Osteoblast (primary cell): ENCODE measurements around the gene FLCN. TPM values are rescaled to one million over a fixed set of nuclear protein-coding genes. Genes with fewer than 3 reads are reported as not detected.
"Not testable (repeated sequence)": the region's sequence is repeated elsewhere in the genome, so short reads cannot be mapped to it uniquely, and the experiment has no call there.

Source experiments
- DNase-seq: peaks from one replicate; pipeline ENCODE4 v3.0.0; 2011; ENCODE audit warnings: low spot score, mixed read lengths; ENCODE audit not compliant: insufficient read length; ENCODE audit errors: missing footprints
- H2AFZ ChIP-seq: 2 replicates; pipeline ENCODE4 v1.6.0; 2011; ENCODE audit warnings: mild to moderate bottlenecking, low read length
- H3K27ac ChIP-seq: 2 replicates; pipeline ENCODE4 v1.5.1; 2011; ENCODE audit warnings: mild to moderate bottlenecking, low read depth, low read length, moderate library complexity
- H3K27me3 ChIP-seq: 2 replicates; pipeline ENCODE4 v1.6.0; 2012; ENCODE audit warnings: mild to moderate bottlenecking, control low read depth, inconsistent platforms, low read length, moderate library complexity; ENCODE audit not compliant: insufficient read depth
- H3K36me3 ChIP-seq: 2 replicates; pipeline ENCODE4 v1.5.1; 2011; ENCODE audit warnings: mild to moderate bottlenecking, low read length, control low read depth, moderate library complexity; ENCODE audit not compliant: insufficient read depth
- H3K4me1 ChIP-seq: 2 replicates; pipeline ENCODE4 v1.5.1; 2011; ENCODE audit warnings: mild to moderate bottlenecking, low read length, control low read depth, moderate library complexity; ENCODE audit not compliant: insufficient read depth
- H3K4me2 ChIP-seq: 2 replicates; pipeline ENCODE4 v1.6.0; 2011; ENCODE audit warnings: mild to moderate bottlenecking, low read length; ENCODE audit not compliant: insufficient read depth
- H3K4me3 ChIP-seq: fragments of 200-600 bp; sonication (generic); 3 replicates; pipeline ENCODE4 v1.5.1; 2012; ENCODE audit warnings: mild to moderate bottlenecking, low read length, inconsistent platforms; ENCODE audit not compliant: insufficient read depth
- H3K79me2 ChIP-seq: 2 replicates; pipeline ENCODE4 v1.6.0; 2012; ENCODE audit warnings: mild to moderate bottlenecking, low read length, control low read depth, inconsistent platforms; ENCODE audit not compliant: insufficient read depth
- H3K9me3 ChIP-seq: 2 replicates; pipeline ENCODE4 v1.5.1; 2011; ENCODE audit warnings: low read depth, low read length, control low read depth
- H4K20me1 ChIP-seq: 2 replicates; pipeline ENCODE4 v1.6.0; 2012; ENCODE audit warnings: mild to moderate bottlenecking, low read length, control low read depth; ENCODE audit not compliant: insufficient read depth
- total RNA-seq: library from RNA; depleted of rRNA; stranded (reverse); fragments of >200 nt; gene quantifications from 2 replicates; pipeline ENCODE4 v1.2.3, GENCODE V29; 2012
- TF ChIP-seq, protein P1 (sequence below): IDR thresholded peaks from 2 replicates; pipeline ENCODE4 v1.5.1; 2011; ENCODE audit warnings: mild to moderate bottlenecking, low read depth, low read length, moderate library complexity; ENCODE audit errors: extremely low read depth

Gene FLCN
- total RNA-seq, 1 donor = 174 TPM

DNA sequence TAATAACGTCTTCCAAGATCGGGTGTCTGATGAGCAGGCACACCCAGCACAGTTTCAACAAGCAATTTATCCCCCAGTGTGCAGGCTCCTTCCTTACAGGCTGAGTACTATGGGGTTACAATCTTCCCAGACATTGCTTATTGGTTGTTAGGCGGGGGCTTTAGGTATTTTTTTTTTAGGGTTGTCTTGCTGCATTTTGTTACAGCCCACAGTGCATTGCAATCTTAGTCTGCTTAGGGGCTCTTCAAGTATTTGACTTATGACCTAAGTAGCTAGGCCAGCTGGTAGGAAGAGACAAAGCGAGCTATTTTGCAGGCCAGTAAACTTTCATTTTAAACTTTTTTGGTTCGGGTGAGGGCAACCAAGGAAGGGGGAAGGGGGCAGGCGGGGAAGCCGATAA, 36.7 kb downstream of the FLCN start:
- Histone ChIP-seq H3K9me3 (no peaks in the 10 kb centered on the region), H3K27me3 (no peaks in the 10 kb centered on the region), H2AFZ (no peak overlapping the region), H3K4me2 (no peak overlapping the region), H3K4me3 (no peak overlapping the region), H3K79me2 (peaks cover 13% of the 10 kb centered on the region), H3K27ac (no peak overlapping the region), H4K20me1 (peaks cover 5% of the 10 kb centered on the region), H3K36me3 (peaks cover 7% of the 10 kb centered on the region), H3K4me1 (peaks cover 9% of the 10 kb centered on the region)
- TF ChIP-seq, protein P1, sequence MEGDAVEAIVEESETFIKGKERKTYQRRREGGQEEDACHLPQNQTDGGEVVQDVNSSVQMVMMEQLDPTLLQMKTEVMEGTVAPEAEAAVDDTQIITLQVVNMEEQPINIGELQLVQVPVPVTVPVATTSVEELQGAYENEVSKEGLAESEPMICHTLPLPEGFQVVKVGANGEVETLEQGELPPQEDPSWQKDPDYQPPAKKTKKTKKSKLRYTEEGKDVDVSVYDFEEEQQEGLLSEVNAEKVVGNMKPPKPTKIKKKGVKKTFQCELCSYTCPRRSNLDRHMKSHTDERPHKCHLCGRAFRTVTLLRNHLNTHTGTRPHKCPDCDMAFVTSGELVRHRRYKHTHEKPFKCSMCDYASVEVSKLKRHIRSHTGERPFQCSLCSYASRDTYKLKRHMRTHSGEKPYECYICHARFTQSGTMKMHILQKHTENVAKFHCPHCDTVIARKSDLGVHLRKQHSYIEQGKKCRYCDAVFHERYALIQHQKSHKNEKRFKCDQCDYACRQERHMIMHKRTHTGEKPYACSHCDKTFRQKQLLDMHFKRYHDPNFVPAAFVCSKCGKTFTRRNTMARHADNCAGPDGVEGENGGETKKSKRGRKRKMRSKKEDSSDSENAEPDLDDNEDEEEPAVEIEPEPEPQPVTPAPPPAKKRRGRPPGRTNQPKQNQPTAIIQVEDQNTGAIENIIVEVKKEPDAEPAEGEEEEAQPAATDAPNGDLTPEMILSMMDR = no peak
- DNase-seq = peak; percentile 36

- Histone ChIP-seq H2AFZ (no peak overlapping the region), H3K79me2 (no peaks in the 10 kb centered on the region), H4K20me1 (no peaks in the 10 kb centered on the region), H3K27ac (no peak overlapping the region), H3K9me3 (no peaks in the 10 kb centered on the region), H3K4me3 (no peak overlapping the region), H3K27me3 (no peaks in the 10 kb centered on the region), H3K36me3 (peaks cover 6% of the 10 kb centered on the region), H3K4me1 (no peaks in the 10 kb centered on the region), H3K4me2 (no peak overlapping the region)
- TF ChIP-seq, protein P1 = no peak
- peak; percentile 72 for DNase-seq
These were observed 38.7 kb downstream of the FLCN start for GRCh38 chr17:17198281-17198680.

DNA sequence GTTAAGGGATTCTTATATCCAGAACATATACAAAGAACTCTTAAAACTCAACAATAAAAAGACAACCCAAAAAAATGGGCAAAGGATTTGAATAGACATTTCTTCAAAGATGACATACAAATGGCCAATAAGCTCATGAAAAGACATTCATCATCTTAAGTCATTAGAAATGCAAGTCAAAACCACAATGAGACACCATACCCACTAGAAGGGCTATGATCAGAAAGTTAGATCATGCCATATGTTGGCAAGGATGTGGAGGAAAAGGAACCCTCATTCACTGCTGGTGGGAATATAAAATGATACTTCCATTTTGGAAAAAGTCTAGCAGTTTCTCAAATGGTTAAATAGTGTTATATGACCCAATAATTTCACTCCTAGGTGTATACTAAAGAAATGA, 40.2 kb downstream of the FLCN start:
- Histone ChIP-seq H3K27ac (no peak overlapping the region), H3K79me2 (no peaks in the 10 kb centered on the region), H3K4me2 (no peak overlapping the region), H3K4me3 (no peak overlapping the region), H3K9me3 (no peaks in the 10 kb centered on the region), H3K36me3 (no peaks in the 10 kb centered on the region), H3K4me1 (peaks cover 2% of the 10 kb centered on the region), H4K20me1 (no peaks in the 10 kb centered on the region), H2AFZ (no peak overlapping the region), H3K27me3 (no peaks in the 10 kb centered on the region)
- TF ChIP-seq, protein P1 = no peak
- peak; percentile 41 for DNase-seq

DNA sequence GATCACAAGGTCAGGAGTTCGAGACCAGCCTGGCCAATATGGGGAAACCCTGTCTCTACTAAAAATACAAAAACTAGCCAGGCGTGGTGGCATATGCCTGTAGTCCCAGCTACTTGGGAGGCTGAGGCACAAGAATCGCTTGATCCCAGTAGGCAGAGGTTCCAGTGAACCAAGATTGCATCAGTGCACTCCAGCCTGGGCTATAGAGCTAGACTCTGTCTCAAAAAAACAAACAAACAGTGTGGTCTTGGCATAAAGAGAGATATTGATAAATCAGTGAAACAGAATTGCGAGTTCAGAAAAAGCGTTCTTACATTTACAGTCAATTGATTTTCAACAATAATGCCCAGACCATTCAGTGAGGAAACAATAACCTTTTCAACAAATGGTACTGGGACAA, 41.5 kb downstream of the FLCN start:
- H4K20me1 ChIP-seq, H3K36me3 ChIP-seq, H3K9me3 ChIP-seq, H3K4me2 ChIP-seq, H3K79me2 ChIP-seq, H3K27ac ChIP-seq, H3K4me3 ChIP-seq, H3K27me3 ChIP-seq, H2AFZ ChIP-seq, DNase-seq: not testable (repeated sequence)
- H3K4me1 ChIP-seq = peaks cover 15% of the 10 kb centered on the region
